ENCODE data around the gene RELN. TPM values are rescaled to one million over a fixed set of nuclear protein-coding genes. Genes with fewer than 3 reads are reported as not detected.
"Not testable (repeated sequence)": the region's sequence is repeated elsewhere in the genome, so short reads cannot be mapped to it uniquely, and the experiment has no call there.

Gene RELN
- polyA plus RNA-seq, 4 donors, result 2.1 to 23.9 (median 15.7) TPM

- DNase-seq (ENCODE audit: low read depth in 4 of 4, low spot score in 3 of 4), result no peak
Measured at GRCh38 chr7:103947026-103947655, 42.3 kb downstream of the RELN start.

GRCh38 chr7:103944230-103944900, 45.1 kb downstream of the RELN start:
- no peak for DNase-seq (ENCODE audit: low read depth in 4 of 4, low spot score in 3 of 4)

- DNase-seq (ENCODE audit: low read depth in 4 of 4, low spot score in 3 of 4), result no peak
Measured at GRCh38 chr7:103941976-103942375, 47.5 kb downstream of the RELN start.

GRCh38 chr7:103940382-103941268, 48.8 kb downstream of the RELN start:
- DNase-seq (ENCODE audit: low read depth in 4 of 4, low spot score in 3 of 4), result no peak

- no peak for DNase-seq (ENCODE audit: low read depth in 4 of 4, low spot score in 3 of 4)
Measured at GRCh38 chr7:103937680-103938079, 51.8 kb downstream of the RELN start.

GRCh38 chr7:103936558-103936957, 52.9 kb downstream of the RELN start:
- no peak for DNase-seq (ENCODE audit: low read depth in 4 of 4, low spot score in 3 of 4)

GRCh38 chr7:103934508-103934907, 55.0 kb downstream of the RELN start:
- no peak for DNase-seq (ENCODE audit: low read depth in 4 of 4, low spot score in 3 of 4)

- no peak for DNase-seq (ENCODE audit: low read depth in 4 of 4, low spot score in 3 of 4)
Measured at GRCh38 chr7:103932389-103932788, 57.1 kb downstream of the RELN start.

GRCh38 chr7:103929901-103930311, 59.6 kb downstream of the RELN start:
- DNase-seq (ENCODE audit: low read depth in 4 of 4, low spot score in 3 of 4), result no peak

GRCh38 chr7:103928581-103928980, 60.9 kb downstream of the RELN start:
- DNase-seq (ENCODE audit: low read depth in 4 of 4, low spot score in 3 of 4), result no peak

GRCh38 chr7:103924184-103924583, 65.3 kb downstream of the RELN start:
- DNase-seq (ENCODE audit: low read depth in 4 of 4, low spot score in 3 of 4), result no peak

- no peak for DNase-seq (ENCODE audit: low read depth in 4 of 4, low spot score in 3 of 4)
Measured at GRCh38 chr7:103922407-103922806, 67.1 kb downstream of the RELN start.

GRCh38 chr7:103921692-103922091, 67.8 kb downstream of the RELN start:
- DNase-seq (ENCODE audit: low read depth in 4 of 4, low spot score in 3 of 4), result no peak

GRCh38 chr7:103919272-103919868, 70.1 kb downstream of the RELN start:
- DNase-seq (ENCODE audit: low read depth in 4 of 4, low spot score in 3 of 4), result no peak

- DNase-seq (ENCODE audit: low read depth in 4 of 4, low spot score in 3 of 4), result no peak
Measured at GRCh38 chr7:103918631-103919271, 70.7 kb downstream of the RELN start.

- DNase-seq (ENCODE audit: low read depth in 4 of 4, low spot score in 3 of 4), result no peak
Measured at GRCh38 chr7:103915680-103916357, 73.6 kb downstream of the RELN start.

GRCh38 chr7:103914147-103914899, 75.1 kb downstream of the RELN start:
- DNase-seq (ENCODE audit: low read depth in 4 of 4, low spot score in 3 of 4), result no peak

- DNase-seq (ENCODE audit: low read depth in 4 of 4, low spot score in 3 of 4), result no peak
Measured at GRCh38 chr7:103912891-103913605, 76.4 kb downstream of the RELN start.

GRCh38 chr7:103911015-103911414, 78.4 kb downstream of the RELN start:
- DNase-seq (ENCODE audit: low read depth in 4 of 4, low spot score in 3 of 4), result not testable (repeated sequence)
